ENCODE measurements around the gene ODAD2.
A peak's percentile ranks its signal among the peaks of the same experiment; 100 is the strongest.

DNA sequence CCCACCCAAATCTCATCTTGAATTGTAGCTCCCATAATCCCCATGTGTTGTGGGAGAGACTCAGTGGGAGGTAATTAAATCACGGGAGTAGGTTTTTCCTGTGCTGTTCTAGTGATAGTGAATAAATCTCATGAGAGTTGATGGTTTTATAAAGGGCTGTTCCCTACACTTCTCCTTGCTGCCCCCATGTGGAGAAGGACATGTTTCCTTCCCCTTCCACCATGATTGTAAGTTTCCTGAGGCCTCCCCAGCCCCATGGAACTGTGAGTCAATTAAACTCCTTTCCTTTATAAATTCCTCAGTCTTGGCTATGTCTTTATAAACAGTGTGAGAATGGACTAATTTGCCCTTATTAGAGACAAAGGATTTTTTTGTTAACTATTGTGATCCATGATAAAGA, 204.7 kb downstream of the ODAD2 start:
- TF ChIP-seq, protein P1, sequence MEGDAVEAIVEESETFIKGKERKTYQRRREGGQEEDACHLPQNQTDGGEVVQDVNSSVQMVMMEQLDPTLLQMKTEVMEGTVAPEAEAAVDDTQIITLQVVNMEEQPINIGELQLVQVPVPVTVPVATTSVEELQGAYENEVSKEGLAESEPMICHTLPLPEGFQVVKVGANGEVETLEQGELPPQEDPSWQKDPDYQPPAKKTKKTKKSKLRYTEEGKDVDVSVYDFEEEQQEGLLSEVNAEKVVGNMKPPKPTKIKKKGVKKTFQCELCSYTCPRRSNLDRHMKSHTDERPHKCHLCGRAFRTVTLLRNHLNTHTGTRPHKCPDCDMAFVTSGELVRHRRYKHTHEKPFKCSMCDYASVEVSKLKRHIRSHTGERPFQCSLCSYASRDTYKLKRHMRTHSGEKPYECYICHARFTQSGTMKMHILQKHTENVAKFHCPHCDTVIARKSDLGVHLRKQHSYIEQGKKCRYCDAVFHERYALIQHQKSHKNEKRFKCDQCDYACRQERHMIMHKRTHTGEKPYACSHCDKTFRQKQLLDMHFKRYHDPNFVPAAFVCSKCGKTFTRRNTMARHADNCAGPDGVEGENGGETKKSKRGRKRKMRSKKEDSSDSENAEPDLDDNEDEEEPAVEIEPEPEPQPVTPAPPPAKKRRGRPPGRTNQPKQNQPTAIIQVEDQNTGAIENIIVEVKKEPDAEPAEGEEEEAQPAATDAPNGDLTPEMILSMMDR (IDR thresholded peaks at IDR 0.05; ENCODE audit: low read length), result peak; percentile 22; the same call in 1 of the 2 replicates
- TF ChIP-seq EZH2 (optimal IDR thresholded peaks at IDR 0.05; ENCODE audit: low read depth, low read length), result no peak
